SK-N-SH (cell line): ENCODE measurements around the gene PPIP5K1. TPM values are rescaled to one million over a fixed set of nuclear protein-coding genes. Genes with fewer than 3 reads are reported as not detected.

Experiments
- CTCF ChIA-PET: fragments of 300-600, 350-600 bp; formaldehyde crosslinking; extraction: SDS; loops from one replicate; lab custom pipeline; 2021; lab: Yijun Ruan, JAX
- POLR2A ChIA-PET: fragments of 350-600 bp; sonication (Branson Sonifier 250); formaldehyde crosslinking; extraction: SDS; loops from one replicate; lab custom pipeline; 2020; ENCODE audit warnings: antibody characterized with exemption, inconsistent platforms; lab: Yijun Ruan, JAX
- DNase-seq: peaks from one replicate; pipeline ENCODE4 v3.0.0; 2012
- H2AFZ ChIP-seq: fragments of 200-600 bp; sonication (generic); 2 replicates; pipeline ENCODE4 v1.8.1; 2016; ENCODE audit warnings: antibody characterized with exemption, mild to moderate bottlenecking, low read depth
- H3F3A ChIP-seq: fragments of 200-600 bp; sonication (generic); replicated peaks from 2 replicates; pipeline ENCODE3; 2016; ENCODE audit warnings: antibody characterized with exemption, mild to moderate bottlenecking; ENCODE audit not compliant: insufficient read depth
- H3K27ac ChIP-seq, 2 experiments: fragments of 200-500 bp in 1 of 2; fragments of 200-600 bp in 1 of 2; sonication (Bioruptor generic) in 1 of 2; sonication (generic), shearing (Covaris generic) in 1 of 2; 2 replicates each; pipeline versions ENCODE4 v1.5.1 to v1.6.1; 2014 to 2016; ENCODE audit warnings: low read depth in 2 of 2, inconsistent platforms in 1 of 2, low read length in 1 of 2, mild to moderate bottlenecking in 1 of 2, mixed read lengths in 1 of 2
- H3K27me3 ChIP-seq: fragments of 200-600 bp; sonication (generic), shearing (Covaris generic); 2 replicates; pipeline ENCODE4 v1.6.1; 2016; ENCODE audit warnings: mixed run types; ENCODE audit not compliant: insufficient read depth
- H3K36me3 ChIP-seq, 2 experiments: fragments of 200-500 bp in 1 of 2; fragments of 200-600 bp in 1 of 2; sonication (Bioruptor generic) in 1 of 2; sonication (generic) in 1 of 2; replicated peaks in 1 of 2; 2 replicates each; pipeline versions ENCODE3 to v1.5.1; 2014 to 2016; ENCODE audit warnings: low read length in 1 of 2, mild to moderate bottlenecking in 1 of 2; ENCODE audit not compliant: insufficient read depth in 2 of 2, control insufficient read depth in 1 of 2
- H3K4me1 ChIP-seq, 2 experiments: fragments of 200-500 bp in 1 of 2; fragments of 200-600 bp in 1 of 2; sonication (Bioruptor generic) in 1 of 2; sonication (generic), shearing (Covaris generic) in 1 of 2; 2 replicates each; pipeline versions ENCODE4 v1.5.1 to v1.6.1; 2014 to 2016; ENCODE audit warnings: low read depth in 1 of 2, low read length in 1 of 2, mixed run types in 1 of 2; ENCODE audit not compliant: insufficient read depth in 2 of 2, control insufficient read depth in 1 of 2
- H3K4me2 ChIP-seq: fragments of 200-600 bp; sonication (generic), shearing (Covaris generic); 2 replicates; pipeline ENCODE4 v1.6.1; 2017; ENCODE audit warnings: mixed run types
- H3K4me3 ChIP-seq, 2 experiments: fragments of 200-500 bp in 1 of 2; fragments of 200-600 bp in 1 of 2; sonication (Bioruptor generic) in 1 of 2; sonication (generic), shearing (Covaris generic) in 1 of 2; 2 replicates each; pipeline versions ENCODE4 v1.5.1 to v1.8.1; 2014 to 2016; ENCODE audit warnings: low read depth in 2 of 2, inconsistent platforms in 1 of 2, low read length in 1 of 2, mild to moderate bottlenecking in 1 of 2, mixed read lengths in 1 of 2, moderate library complexity in 1 of 2
- H3K79me2 ChIP-seq: fragments of 200-600 bp; sonication (generic); 2 replicates; pipeline ENCODE4 v1.8.1; 2017; ENCODE audit warnings: mild to moderate bottlenecking; ENCODE audit not compliant: insufficient read depth
- H3K9ac ChIP-seq: fragments of 200-600 bp; sonication (generic); 2 replicates; pipeline ENCODE4 v1.6.1; 2017; ENCODE audit warnings: mixed run types
- H3K9me2 ChIP-seq: fragments of 200-600 bp; sonication (generic); 2 replicates; pipeline ENCODE4 v1.6.1; 2017; ENCODE audit warnings: mixed run types
- H3K9me3 ChIP-seq: fragments of 200-600 bp; sonication (generic); 2 replicates; pipeline ENCODE4 v1.6.1; 2017; ENCODE audit warnings: mixed run types, mild to moderate bottlenecking, moderate library complexity
- H4K20me1 ChIP-seq: fragments of 200-600 bp; sonication (generic); 2 replicates; pipeline ENCODE4 v1.6.1; 2017; ENCODE audit warnings: mild to moderate bottlenecking, mixed run types; ENCODE audit not compliant: insufficient read depth
- EZH2phosphoT487 ChIP-seq: fragments of 200-600 bp; sonication (generic); IDR thresholded peaks from 2 replicates; pipeline ENCODE4 v1.6.1; 2017; ENCODE audit warnings: low read depth, mixed run types, mild to moderate bottlenecking, antibody characterized with exemption, moderate library complexity, borderline replicate concordance
- FOSL2 ChIP-seq: IDR thresholded peaks from 2 replicates; pipeline ENCODE4 v1.4.0; 2012; ENCODE audit warnings: low read depth, mild to moderate bottlenecking, moderate library complexity, borderline replicate concordance
- JUND ChIP-seq: IDR thresholded peaks from 2 replicates; pipeline ENCODE4 v1.4.0; 2012
- NFIC ChIP-seq: IDR thresholded peaks from 2 replicates; pipeline ENCODE4 v1.4.0; 2012; ENCODE audit warnings: borderline replicate concordance
- NRF1 ChIP-seq: IDR thresholded peaks from 2 replicates; pipeline ENCODE4 v1.6.1; 2012; ENCODE audit warnings: low read depth, mild to moderate bottlenecking, low read length
- POLR2AphosphoS5 ChIP-seq: IDR thresholded peaks from 2 replicates; pipeline ENCODE4 v1.6.1; 2012; ENCODE audit warnings: low read depth, low read length
- RAD21 ChIP-seq: IDR thresholded peaks from 2 replicates; pipeline ENCODE4 v1.6.1; 2012; ENCODE audit warnings: mild to moderate bottlenecking, low read length
- RCOR1 ChIP-seq: fragments of 150-350 bp; IDR thresholded peaks from 2 replicates; pipeline ENCODE4 v1.6.1; 2017; ENCODE audit warnings: antibody characterized with exemption, low read length
- RFX5 ChIP-seq: IDR thresholded peaks from 2 replicates; pipeline ENCODE4 v1.6.1; 2012; ENCODE audit warnings: mild to moderate bottlenecking, improper control_type of control experiment, low read length
- RXRA ChIP-seq: IDR thresholded peaks from 2 replicates; pipeline ENCODE4 v1.4.0; 2012; ENCODE audit warnings: low read depth, mild to moderate bottlenecking, borderline replicate concordance
- SMC3 ChIP-seq: IDR thresholded peaks from 2 replicates; pipeline ENCODE4 v1.6.1; 2012; ENCODE audit warnings: low read depth, low read length, improper control_type of control experiment
- TAF1 ChIP-seq: IDR thresholded peaks from 2 replicates; pipeline ENCODE4 v1.6.1; 2012; ENCODE audit warnings: low read depth, mild to moderate bottlenecking, low read length, moderate library complexity, borderline replicate concordance
- TEAD4 ChIP-seq: IDR thresholded peaks from 2 replicates; pipeline ENCODE4 v1.4.0; 2012; ENCODE audit warnings: mild to moderate bottlenecking, borderline replicate concordance; ENCODE audit not compliant: insufficient read depth
- USF1 ChIP-seq: IDR thresholded peaks from 2 replicates; pipeline ENCODE4 v1.4.0; 2012; ENCODE audit warnings: low read depth, borderline replicate concordance
- WGBS: methylation state at CpG from one replicate; pipeline ENCODE4 v1.1.6; 2017; ENCODE audit warnings: low lambda C conversion rate; 5-methylcytosine and 5-hydroxymethylcytosine counted together
- polyA plus RNA-seq, 3 experiments: library from polyadenylated mRNA; depleted of rRNA; stranded (reverse); fragments of >200 nt; gene quantifications; 2 replicates each; pipeline ENCODE4 v1.2.3, GENCODE V29; 2012
- TF ChIP-seq, protein P1 (sequence below): IDR thresholded peaks from 2 replicates; pipeline ENCODE4 v1.4.0; 2012; ENCODE audit warnings: low read depth
- TF ChIP-seq, protein P2 (sequence below): fragments of 150-350 bp; IDR thresholded peaks from 2 replicates; pipeline ENCODE4 v1.6.1; 2016; ENCODE audit warnings: mild to moderate bottlenecking, low read depth, low read length
- TF ChIP-seq, protein P3 (sequence below): fragments of 200-600 bp; sonication (generic); IDR thresholded peaks from 2 replicates; pipeline ENCODE4 v1.6.1; 2017; ENCODE audit warnings: antibody characterized with exemption, mild to moderate bottlenecking, moderate library complexity

Gene PPIP5K1
- polyA plus RNA-seq, 1 of the 3 experiments (the other 2 are of a cell fraction): 28.5 TPM

GRCh38 chr15:43526261-43526930, 63.6 kb downstream of the PPIP5K1 start:
- no peaks in the 10 kb centered on the region for H3K27me3 ChIP-seq
- no peaks in the 10 kb centered on the region for H3K9me2 ChIP-seq
- no peak overlapping the region for H3K4me2 ChIP-seq
- H3K4me3 ChIP-seq: no peak overlapping the region
- 91% methylated on average over 3 of the region's 11 CpGs for WGBS
- H3F3A ChIP-seq: no peaks in the 10 kb centered on the region
- H3K27ac ChIP-seq: no peak overlapping the region; a peak in 1 of 4 replicates
- no peak overlapping the region for H2AFZ ChIP-seq
- TF ChIP-seq FOSL2 (no peak), POLR2AphosphoS5 (no peak), NFIC (no peak), JUND (no peak), SMC3 (no peak), RAD21 (no peak), RXRA (no peak), RCOR1 (no peak), TAF1 (no peak), RFX5 (no peak), EZH2phosphoT487 (no peak), NRF1 (no peak), TEAD4 (no peak), USF1 (no peak)
- TF ChIP-seq, protein P1, sequence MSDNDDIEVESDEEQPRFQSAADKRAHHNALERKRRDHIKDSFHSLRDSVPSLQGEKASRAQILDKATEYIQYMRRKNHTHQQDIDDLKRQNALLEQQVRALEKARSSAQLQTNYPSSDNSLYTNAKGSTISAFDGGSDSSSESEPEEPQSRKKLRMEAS: no peak
- TF ChIP-seq, protein P2, sequence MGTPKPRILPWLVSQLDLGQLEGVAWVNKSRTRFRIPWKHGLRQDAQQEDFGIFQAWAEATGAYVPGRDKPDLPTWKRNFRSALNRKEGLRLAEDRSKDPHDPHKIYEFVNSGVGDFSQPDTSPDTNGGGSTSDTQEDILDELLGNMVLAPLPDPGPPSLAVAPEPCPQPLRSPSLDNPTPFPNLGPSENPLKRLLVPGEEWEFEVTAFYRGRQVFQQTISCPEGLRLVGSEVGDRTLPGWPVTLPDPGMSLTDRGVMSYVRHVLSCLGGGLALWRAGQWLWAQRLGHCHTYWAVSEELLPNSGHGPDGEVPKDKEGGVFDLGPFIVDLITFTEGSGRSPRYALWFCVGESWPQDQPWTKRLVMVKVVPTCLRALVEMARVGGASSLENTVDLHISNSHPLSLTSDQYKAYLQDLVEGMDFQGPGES: no peak
- TF ChIP-seq, protein P3, sequence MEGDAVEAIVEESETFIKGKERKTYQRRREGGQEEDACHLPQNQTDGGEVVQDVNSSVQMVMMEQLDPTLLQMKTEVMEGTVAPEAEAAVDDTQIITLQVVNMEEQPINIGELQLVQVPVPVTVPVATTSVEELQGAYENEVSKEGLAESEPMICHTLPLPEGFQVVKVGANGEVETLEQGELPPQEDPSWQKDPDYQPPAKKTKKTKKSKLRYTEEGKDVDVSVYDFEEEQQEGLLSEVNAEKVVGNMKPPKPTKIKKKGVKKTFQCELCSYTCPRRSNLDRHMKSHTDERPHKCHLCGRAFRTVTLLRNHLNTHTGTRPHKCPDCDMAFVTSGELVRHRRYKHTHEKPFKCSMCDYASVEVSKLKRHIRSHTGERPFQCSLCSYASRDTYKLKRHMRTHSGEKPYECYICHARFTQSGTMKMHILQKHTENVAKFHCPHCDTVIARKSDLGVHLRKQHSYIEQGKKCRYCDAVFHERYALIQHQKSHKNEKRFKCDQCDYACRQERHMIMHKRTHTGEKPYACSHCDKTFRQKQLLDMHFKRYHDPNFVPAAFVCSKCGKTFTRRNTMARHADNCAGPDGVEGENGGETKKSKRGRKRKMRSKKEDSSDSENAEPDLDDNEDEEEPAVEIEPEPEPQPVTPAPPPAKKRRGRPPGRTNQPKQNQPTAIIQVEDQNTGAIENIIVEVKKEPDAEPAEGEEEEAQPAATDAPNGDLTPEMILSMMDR: no peak
- no peak for DNase-seq
- no peaks in the 10 kb centered on the region for H4K20me1 ChIP-seq
- ChIA-PET POLR2A (no interaction called here), CTCF (interaction anchor here (1.3 to 2.1 kb wide), 3 partner anchors 8 to 12 kb away, joined by 5 to 9 read pairs (median 6); no protein-coding TSS in a partner anchor)
- no peaks in the 10 kb centered on the region for H3K4me1 ChIP-seq
- H3K79me2 ChIP-seq: no peaks in the 10 kb centered on the region
- no peaks in the 10 kb centered on the region for H3K9me3 ChIP-seq
- no peak overlapping the region for H3K9ac ChIP-seq
- H3K36me3 ChIP-seq: peaks cover 5 to 41% of the 10 kb centered on the region in 2 experiments
